SJCRH30 (cell line): Measurements from ENCODE around the gene KHDC4. TPM values are rescaled to one million over a fixed set of nuclear protein-coding genes. Genes with fewer than 3 reads are reported as not detected.
"Not testable (repeated sequence)": the region's sequence is repeated elsewhere in the genome, so short reads cannot be mapped to it uniquely, and the experiment has no call there.

ENCODE experiments used
- DNase-seq, 2 experiments: peaks; one replicate each; pipeline ENCODE4 v3.0.0-alpha.2; 2015 to 2020
- H3K27ac ChIP-seq: fragments of 250-450 bp; sonication (Bioruptor Pico); 2 replicates; pipeline ENCODE4 v1.5.1; 2020; ENCODE audit warnings: mild to moderate bottlenecking, moderate library complexity
- H3K27me3 ChIP-seq: fragments of 250-450 bp; sonication (Bioruptor Pico); 2 replicates; pipeline ENCODE4 v1.5.1; 2020; ENCODE audit warnings: mild to moderate bottlenecking, moderate library complexity
- H3K36me3 ChIP-seq: fragments of 250-450 bp; sonication (Bioruptor Pico); 2 replicates; pipeline ENCODE4 v1.5.1; 2020; ENCODE audit warnings: mild to moderate bottlenecking, moderate library complexity
- H3K4me1 ChIP-seq: fragments of 250-450 bp; sonication (Bioruptor Pico); 2 replicates; pipeline ENCODE4 v1.5.1; 2020; ENCODE audit warnings: mild to moderate bottlenecking, moderate library complexity
- H3K4me3 ChIP-seq: fragments of 250-450 bp; sonication (Bioruptor Pico); 2 replicates; pipeline ENCODE4 v1.5.1; 2020; ENCODE audit warnings: mild to moderate bottlenecking, moderate library complexity
- H3K9me3 ChIP-seq: fragments of 250-450 bp; sonication (Bioruptor Pico); replicated peaks from 2 replicates; pipeline ENCODE4 v1.5.1; 2020; ENCODE audit warnings: mild to moderate bottlenecking, moderate library complexity
- total RNA-seq: library from RNA; depleted of rRNA; stranded (reverse); fragments of >200 nt; shearing (Covaris generic); gene quantifications from 2 replicates; pipeline ENCODE4 v1.2.3, GENCODE V29; 2014

The KHDC4 gene
- total RNA-seq, 1 experiment from 2014 or later = 52.1 TPM

GRCh38 chr1:155940482-155940992 lies 6.3 kb upstream of the KHDC4 start:
- Histone ChIP-seq H3K27ac (peak overlapping the region; percentile 19), H3K27me3 (no peaks in the 10 kb centered on the region), H3K4me3 (no peak overlapping the region), H3K4me1 (peaks cover 32% of the 10 kb centered on the region), H3K9me3 (no peaks in the 10 kb centered on the region), H3K36me3 (0 out of 2 replicates have a peak, but pooled peaks cover 1% of the 10 kb centered on the region)
- peak; percentile 49 to 76 for DNase-seq

GRCh38 chr1:155938220-155938627 lies 4.0 kb upstream of the KHDC4 start:
- Histone ChIP-seq H3K27ac (no peak overlapping the region), H3K36me3 (peaks cover 4% of the 10 kb centered on the region), H3K4me1 (peaks cover 32% of the 10 kb centered on the region), H3K27me3 (no peaks in the 10 kb centered on the region), H3K9me3 (no peaks in the 10 kb centered on the region), H3K4me3 (no peak overlapping the region)
- peak; percentile 57 to 82 for DNase-seq

- H3K4me1 ChIP-seq = peaks cover 17% of the 10 kb centered on the region
- no peaks in the 10 kb centered on the region for H3K27me3 ChIP-seq
- H3K27ac ChIP-seq = peak overlapping the region; percentile 72
- H3K36me3 ChIP-seq = peaks cover 30% of the 10 kb centered on the region
- H3K4me3 ChIP-seq = peak overlapping the region; percentile 83
- no peaks in the 10 kb centered on the region for H3K9me3 ChIP-seq
- DNase-seq = peak in 1 of 2 experiments; percentile 38
Observed at GRCh38 chr1:155934936-155935590, 850 bp upstream of the KHDC4 start.

- peak in 1 of 2 experiments; percentile 22 for DNase-seq
- peak overlapping the region; percentile 83 for H3K4me3 ChIP-seq
- peak overlapping the region; percentile 72 for H3K27ac ChIP-seq
- no peaks in the 10 kb centered on the region for H3K9me3 ChIP-seq
- H3K27me3 ChIP-seq = no peaks in the 10 kb centered on the region
- peaks cover 43% of the 10 kb centered on the region for H3K36me3 ChIP-seq
- H3K4me1 ChIP-seq = peaks cover 15% of the 10 kb centered on the region
Observed at GRCh38 chr1:155933591-155934096, 569 bp downstream of the KHDC4 start.

- no peak overlapping the region for H3K4me3 ChIP-seq
- H3K4me1 ChIP-seq = peaks cover 12% of the 10 kb centered on the region
- peaks cover 52% of the 10 kb centered on the region for H3K36me3 ChIP-seq
- no peak overlapping the region for H3K27ac ChIP-seq
- no peak for DNase-seq
- no peaks in the 10 kb centered on the region for H3K27me3 ChIP-seq
- no peaks in the 10 kb centered on the region for H3K9me3 ChIP-seq
Observed at GRCh38 chr1:155932487-155932886, 1.7 kb downstream of the KHDC4 start.

- Histone ChIP-seq H3K27ac (no peak overlapping the region), H3K9me3 (no peaks in the 10 kb centered on the region), H3K27me3 (no peaks in the 10 kb centered on the region), H3K4me3 (no peak overlapping the region), H3K36me3 (peaks cover 56% of the 10 kb centered on the region), H3K4me1 (peaks cover 12% of the 10 kb centered on the region)
- DNase-seq = no peak
Observed at GRCh38 chr1:155932081-155932480, 2.1 kb downstream of the KHDC4 start.

- Histone ChIP-seq H3K9me3 (no peaks in the 10 kb centered on the region), H3K36me3 (peaks cover 62% of the 10 kb centered on the region), H3K4me1 (peaks cover 12% of the 10 kb centered on the region), H3K27ac (no peak overlapping the region), H3K4me3 (no peak overlapping the region), H3K27me3 (no peaks in the 10 kb centered on the region)
- no peak for DNase-seq
Observed at GRCh38 chr1:155931332-155932038, 2.7 kb downstream of the KHDC4 start.

- H3K27me3 ChIP-seq, H3K27ac ChIP-seq, DNase-seq, H3K9me3 ChIP-seq, H3K4me3 ChIP-seq: not testable (repeated sequence)
- Histone ChIP-seq H3K36me3 (peaks cover 70% of the 10 kb centered on the region), H3K4me1 (peaks cover 12% of the 10 kb centered on the region)
Observed at GRCh38 chr1:155930725-155931124, 3.5 kb downstream of the KHDC4 start.

GRCh38 chr1:155929057-155929456 lies 5.2 kb downstream of the KHDC4 start:
- DNase-seq = no peak
- peaks cover 85% of the 10 kb centered on the region for H3K36me3 ChIP-seq
- H3K9me3 ChIP-seq = no peaks in the 10 kb centered on the region
- no peak overlapping the region for H3K4me3 ChIP-seq
- H3K27ac ChIP-seq = no peak overlapping the region
- H3K4me1 ChIP-seq = peaks cover 12% of the 10 kb centered on the region
- H3K27me3 ChIP-seq = no peaks in the 10 kb centered on the region

- H3K4me3 ChIP-seq = no peak overlapping the region
- H3K36me3 ChIP-seq = peaks cover 91% of the 10 kb centered on the region
- DNase-seq = no peak
- no peaks in the 10 kb centered on the region for H3K27me3 ChIP-seq
- H3K9me3 ChIP-seq = no peaks in the 10 kb centered on the region
- no peak overlapping the region for H3K27ac ChIP-seq
- H3K4me1 ChIP-seq = no peaks in the 10 kb centered on the region
Observed at GRCh38 chr1:155925506-155925905, 8.7 kb downstream of the KHDC4 start.

GRCh38 chr1:155920717-155921116 lies 13.5 kb downstream of the KHDC4 start:
- Histone ChIP-seq H3K27ac (no peak overlapping the region), H3K9me3 (no peaks in the 10 kb centered on the region), H3K36me3 (peaks cover 86% of the 10 kb centered on the region), H3K27me3 (no peaks in the 10 kb centered on the region), H3K4me3 (no peak overlapping the region), H3K4me1 (no peaks in the 10 kb centered on the region)
- no peak for DNase-seq

GRCh38 chr1:155919801-155920200 lies 14.4 kb downstream of the KHDC4 start:
- DNase-seq = no peak
- Histone ChIP-seq H3K4me1 (no peaks in the 10 kb centered on the region), H3K27me3 (no peaks in the 10 kb centered on the region), H3K27ac (no peak overlapping the region), H3K36me3 (peaks cover 86% of the 10 kb centered on the region), H3K9me3 (no peaks in the 10 kb centered on the region), H3K4me3 (no peak overlapping the region)

GRCh38 chr1:155918660-155919059 lies 15.6 kb downstream of the KHDC4 start:
- no peak for DNase-seq
- Histone ChIP-seq H3K36me3 (peaks cover 86% of the 10 kb centered on the region), H3K9me3 (no peaks in the 10 kb centered on the region), H3K27me3 (no peaks in the 10 kb centered on the region), H3K4me3 (no peak overlapping the region), H3K27ac (no peak overlapping the region), H3K4me1 (no peaks in the 10 kb centered on the region)

GRCh38 chr1:155913969-155914757 lies 20.1 kb downstream of the KHDC4 start:
- Histone ChIP-seq H3K36me3 (peaks cover 64% of the 10 kb centered on the region), H3K4me3 (no peak overlapping the region), H3K27ac (no peak overlapping the region), H3K27me3 (no peaks in the 10 kb centered on the region), H3K4me1 (peaks cover 4% of the 10 kb centered on the region; the same call in 1 of the 2 replicates), H3K9me3 (no peaks in the 10 kb centered on the region)
- no peak for DNase-seq
